Neutrophil (primary cell): ENCODE results near the gene SLC19A3.
"Not testable (repeated sequence)": the region's sequence is repeated elsewhere in the genome, so short reads cannot be mapped to it uniquely, and the experiment has no call there.

Experiments used
- H3K27ac ChIP-seq: fragments of 200-600 bp; sonication (generic); 2 replicates; pipeline ENCODE4 v1.5.1; 2016; ENCODE audit warnings: mild to moderate bottlenecking, moderate library complexity
- H3K27me3 ChIP-seq: fragments of 200-600 bp; sonication (generic); 2 replicates; pipeline ENCODE4 v1.6.0; 2016; ENCODE audit warnings: mild to moderate bottlenecking
- H3K36me3 ChIP-seq: fragments of 200-600 bp; sonication (generic); 2 replicates; pipeline ENCODE4 v1.5.1; 2017
- H3K4me1 ChIP-seq, 2 experiments: fragments of 200-600 bp in 1 of 2; sonication (generic) in 1 of 2; 1 replicate in 1 of 2; 2 replicates in 1 of 2; pipeline versions ENCODE4 v1.5.1 to v1.6.1; 2013 to 2016; ENCODE audit warnings: low read depth in 1 of 2, low read length in 1 of 2, mild to moderate bottlenecking in 1 of 2, moderate library complexity in 1 of 2; ENCODE audit not compliant: control insufficient read depth in 1 of 2, insufficient read depth in 1 of 2
- H3K4me3 ChIP-seq, 2 experiments: fragments of 200-600 bp in 1 of 2; sonication (generic) in 1 of 2; 1 replicate in 1 of 2; 2 replicates in 1 of 2; pipeline ENCODE4 v1.5.1; 2013 to 2016; ENCODE audit warnings: low read depth in 1 of 2, low read length in 1 of 2, mild to moderate bottlenecking in 1 of 2, moderate library complexity in 1 of 2
- H3K9me3 ChIP-seq: fragments of 200-600 bp; sonication (generic); 2 replicates; pipeline ENCODE4 v1.5.1; 2016
- CTCF ChIP-seq: fragments of 200-600 bp; sonication (generic); IDR thresholded peaks from 2 replicates; pipeline ENCODE4 v1.5.1; 2016; ENCODE audit warnings: antibody characterized with exemption

Gene SLC19A3

DNA sequence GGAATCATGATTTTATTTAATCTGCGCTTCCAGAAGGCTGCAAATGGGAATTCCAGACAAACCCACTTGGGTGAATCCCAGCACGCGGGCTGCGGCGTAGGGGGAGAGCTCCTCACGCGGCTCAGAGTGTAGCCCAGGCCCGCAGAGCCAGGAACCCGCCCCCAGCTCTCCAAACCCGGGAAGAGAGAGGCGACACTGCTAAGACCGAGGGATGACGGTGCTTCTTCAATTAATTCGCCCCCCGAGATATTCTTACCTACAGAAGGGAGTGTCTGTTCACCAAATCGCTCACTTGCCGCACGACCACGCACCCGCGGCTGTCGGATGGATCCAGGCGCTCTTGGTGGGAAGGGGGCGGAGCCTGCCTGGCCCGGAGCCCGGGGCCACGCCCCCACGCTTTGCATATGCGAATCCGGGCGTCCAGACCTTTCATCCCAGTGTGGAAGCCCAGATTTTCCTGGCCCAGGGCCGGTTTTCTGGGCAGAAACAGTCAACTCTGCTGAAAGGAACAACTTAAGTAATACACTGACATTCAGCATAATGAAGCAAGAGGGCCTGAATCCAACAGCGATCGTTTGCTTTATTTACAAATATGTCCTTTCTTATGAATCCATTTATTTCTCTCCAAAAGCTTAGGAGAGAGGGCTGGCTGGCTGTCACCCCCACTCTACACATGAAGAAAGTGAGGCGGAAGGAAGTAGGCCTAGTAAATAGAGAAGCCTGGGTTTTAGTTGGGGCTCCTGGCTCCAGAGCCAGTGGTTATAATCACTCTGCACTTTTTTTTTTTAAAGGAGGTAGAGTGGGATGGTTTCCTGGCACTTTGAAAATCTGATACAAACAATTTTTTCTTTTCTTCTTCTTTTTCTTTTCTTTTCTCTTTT, at the start of gene SLC19A3:
SLC19A3 (minus strand) TSS at position 342 of the 881 bp plus-strand sequence. CDS start 15,710 bp downstream, outside the sequence.
- Histone ChIP-seq H3K27ac (no peak within 1 kb of the TSS), H3K9me3 (no peaks in the 10 kb centered on the region)

GRCh38 chr2:227766373-227766883, 48.6 kb upstream of the SLC19A3 start:
- no peak for TF ChIP-seq CTCF
- H3K36me3 ChIP-seq = no peaks in the 10 kb centered on the region
- H3K27me3 ChIP-seq = no peaks in the 10 kb centered on the region
- H3K4me1 ChIP-seq = no peaks in the 10 kb centered on the region
- no peak overlapping the region for H3K4me3 ChIP-seq
- no peaks in the 10 kb centered on the region for H3K9me3 ChIP-seq
- no peak overlapping the region for H3K27ac ChIP-seq

More for the DNA sequence above, at the start of gene SLC19A3:
- TF ChIP-seq CTCF = no peak
- no peaks in the 10 kb centered on the region for H3K4me1 ChIP-seq
- no peaks in the 10 kb centered on the region for H3K36me3 ChIP-seq
- H3K27me3 ChIP-seq = peaks cover 27% of the 10 kb centered on the region
- H3K4me3 ChIP-seq = no peak within 1 kb of the TSS

DNA sequence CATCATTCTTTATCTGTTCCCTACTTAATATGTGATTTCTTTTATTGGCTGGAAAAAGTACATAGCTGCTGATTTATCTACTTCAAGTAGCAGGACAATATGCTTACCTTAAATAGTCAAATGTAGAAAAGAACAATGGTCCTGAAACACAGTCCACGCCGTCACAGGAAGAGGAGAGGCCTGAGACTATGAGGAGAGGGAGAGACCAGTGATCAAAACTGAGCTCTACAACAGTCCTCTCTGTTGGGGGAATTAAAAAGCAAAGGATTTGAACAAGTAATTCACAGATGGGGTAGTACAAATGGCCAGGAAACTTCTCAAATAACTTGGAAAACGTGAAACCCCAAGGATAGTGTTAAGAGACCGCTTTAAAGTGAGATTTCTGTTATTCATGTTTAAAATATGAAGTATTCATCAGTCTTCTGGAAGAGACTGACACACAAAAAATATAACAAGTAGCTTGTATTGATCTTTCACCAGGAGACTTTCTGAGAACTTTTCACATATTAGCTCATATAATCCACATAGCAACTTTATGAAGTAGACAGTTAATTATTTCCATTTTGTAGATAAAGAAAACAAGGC, 48.1 kb upstream of the SLC19A3 start:
- TF ChIP-seq CTCF = no peak
- Histone ChIP-seq H3K27ac (no peak overlapping the region), H3K4me1 (no peaks in the 10 kb centered on the region), H3K9me3 (no peaks in the 10 kb centered on the region), H3K27me3 (no peaks in the 10 kb centered on the region), H3K36me3 (no peaks in the 10 kb centered on the region), H3K4me3 (no peak overlapping the region)

- no peaks in the 10 kb centered on the region for H3K36me3 ChIP-seq
- no peak for TF ChIP-seq CTCF
- H3K27ac ChIP-seq = no peak overlapping the region
- H3K4me1 ChIP-seq = no peaks in the 10 kb centered on the region
- H3K4me3 ChIP-seq = no peak overlapping the region
- no peaks in the 10 kb centered on the region for H3K27me3 ChIP-seq
- H3K9me3 ChIP-seq = no peaks in the 10 kb centered on the region
These were observed 44.1 kb upstream of the SLC19A3 start for GRCh38 chr2:227761740-227762476.

- H3K9me3 ChIP-seq = no peaks in the 10 kb centered on the region
- H3K27me3 ChIP-seq = no peaks in the 10 kb centered on the region
- no peak overlapping the region for H3K4me3 ChIP-seq
- no peaks in the 10 kb centered on the region for H3K36me3 ChIP-seq
- no peak overlapping the region for H3K27ac ChIP-seq
- H3K4me1 ChIP-seq = no peaks in the 10 kb centered on the region
- TF ChIP-seq CTCF = no peak
These were observed 41.7 kb upstream of the SLC19A3 start for GRCh38 chr2:227759411-227760118.

GRCh38 chr2:227756261-227756660, 38.4 kb upstream of the SLC19A3 start:
- H3K9me3 ChIP-seq, H3K4me3 ChIP-seq, H3K27ac ChIP-seq: not testable (repeated sequence)

More at GRCh38 chr2:227756261-227756660, 38.4 kb upstream of the SLC19A3 start:
- not testable (repeated sequence) for H3K27me3 ChIP-seq, H3K36me3 ChIP-seq, H3K4me1 ChIP-seq
